GM12878 (cell line): ENCODE data around the gene DYNC2LI1. TPM values are rescaled to one million over a fixed set of nuclear protein-coding genes. Genes with fewer than 3 reads are reported as not detected.

Experiments
- ATAC-seq: fragments of 200-7000 bp; cut with Tn5 transposase; 3 replicates; pipeline ENCODE4 v1.9.1; 2020; ENCODE audit warnings: mild to moderate bottlenecking, moderate library complexity
- BruUV-seq: library from RNA; stranded (reverse); fragments of 400-500 nt; replicated peaks from 2 replicates; lab custom pipeline; 2021; lab: Mats Ljungman, UMichigan
- CTCF ChIA-PET: fragments of 300-600 bp; sonication (Branson Sonifier 250); formaldehyde crosslinking; extraction: SDS; loops from one replicate; lab custom pipeline; 2021; ENCODE audit warnings: inconsistent platforms; lab: Yijun Ruan, JAX
- POLR2A ChIA-PET: fragments of 350-600 bp; formaldehyde crosslinking; extraction: SDS; loops from one replicate; lab custom pipeline; 2021; ENCODE audit warnings: inconsistent platforms; lab: Charles Lee
- RAD21 ChIA-PET: fragments of 300-600 bp; sonication (Branson Sonifier 250); formaldehyde crosslinking; loops from one replicate; lab custom pipeline; 2023; ENCODE audit warnings: antibody characterized with exemption; ENCODE audit not compliant: unreplicated experiment; lab: Charles Lee
- SMC1A ChIA-PET: fragments of 300-600 bp; sonication (Branson Sonifier 250); formaldehyde crosslinking; loops from one replicate; lab custom pipeline; 2023; ENCODE audit not compliant: unreplicated experiment, uncharacterized antibody; lab: Charles Lee
- DNase-seq: peaks from one replicate; pipeline ENCODE4 v3.0.0-alpha.2; 2011; ENCODE audit warnings: low read depth, low spot score
- FAIRE-seq: peaks from 3 replicates; lab custom pipeline; 2011; peaks lifted over from hg19 to GRCh38; lab: Jason Lieb, UNC
- H2AFZ ChIP-seq: 2 replicates; pipeline ENCODE4 v1.6.0; 2011; ENCODE audit warnings: low read depth, low read length, control low read depth; ENCODE audit not compliant: control insufficient read depth
- H3K27ac ChIP-seq: 2 replicates; pipeline ENCODE4 v1.5.1; 2011; ENCODE audit warnings: control low read depth; ENCODE audit not compliant: control insufficient read depth, insufficient read depth
- H3K27me3 ChIP-seq, 2 experiments: replicated peaks in 1 of 2; 2 replicates each; pipeline versions ENCODE4 v1.6.0 to v1.6.1; 2011; ENCODE audit warnings: low read length in 1 of 2; ENCODE audit not compliant: control insufficient read depth in 2 of 2, insufficient read depth in 2 of 2
- H3K36me3 ChIP-seq, 2 experiments: 2 replicates each; pipeline ENCODE4 v1.5.1; 2011; ENCODE audit warnings: low read length in 1 of 2; ENCODE audit not compliant: control insufficient read depth in 2 of 2, insufficient read depth in 2 of 2
- H3K4me1 ChIP-seq: 2 replicates; pipeline ENCODE4 v1.6.1; 2011; ENCODE audit warnings: mild to moderate bottlenecking, low read length, moderate library complexity, mixed read lengths; ENCODE audit not compliant: control insufficient read depth, insufficient read depth
- H3K4me2 ChIP-seq: 2 replicates; pipeline ENCODE4 v1.6.0; 2011; ENCODE audit warnings: control low read depth; ENCODE audit not compliant: control insufficient read depth, insufficient read depth
- H3K4me3 ChIP-seq: fragments of 200-600 bp; sonication (generic); 2 replicates; pipeline ENCODE4 v1.5.1; 2016
- H3K79me2 ChIP-seq: 2 replicates; pipeline ENCODE4 v1.6.0; 2011; ENCODE audit warnings: low read length; ENCODE audit not compliant: control insufficient read depth, insufficient read depth
- H3K9ac ChIP-seq: 2 replicates; pipeline ENCODE4 v1.8.0; 2011; ENCODE audit warnings: low read length, control low read depth, mixed read lengths; ENCODE audit not compliant: control insufficient read depth, insufficient read depth
- H3K9me3 ChIP-seq: replicated peaks from 3 replicates; pipeline ENCODE4 v1.5.1; 2011; ENCODE audit warnings: mild to moderate bottlenecking, low read length; ENCODE audit not compliant: control insufficient read depth, insufficient read depth
- H4K20me1 ChIP-seq: 2 replicates; pipeline ENCODE4 v1.6.0; 2011; ENCODE audit not compliant: control insufficient read depth, insufficient read depth
- ELK1 ChIP-seq: IDR thresholded peaks from 2 replicates; pipeline ENCODE4 v1.6.1; 2012; ENCODE audit warnings: low read depth, low read length, improper control_type of control experiment
- HCFC1 ChIP-seq: fragments of 150-350 bp; IDR thresholded peaks from 2 replicates; pipeline ENCODE4 v1.6.1; 2014; ENCODE audit warnings: low read length
- IRF4 ChIP-seq: IDR thresholded peaks from 2 replicates; pipeline ENCODE4 v1.6.1; 2011; ENCODE audit warnings: low read depth, low read length
- LARP7 ChIP-seq: fragments of 450-650 bp; IDR thresholded peaks from 2 replicates; pipeline ENCODE4 v1.6.1; 2017; ENCODE audit warnings: mild to moderate bottlenecking
- POLR2AphosphoS2 ChIP-seq: IDR thresholded peaks from 2 replicates; pipeline ENCODE4 v1.6.1; 2011; ENCODE audit warnings: low read depth, mild to moderate bottlenecking, low read length, improper control_type of control experiment, moderate library complexity
- SMAD1 ChIP-seq: fragments of 450-650 bp; IDR thresholded peaks from 2 replicates; pipeline ENCODE4 v1.6.1; 2018; ENCODE audit warnings: mild to moderate bottlenecking, low read depth; ENCODE audit not compliant: partially characterized antibody
- SPI1 ChIP-seq: IDR thresholded peaks from 2 replicates; pipeline ENCODE4 v1.6.1; 2011; ENCODE audit warnings: low read depth, mild to moderate bottlenecking, low read length, moderate library complexity, borderline replicate concordance; ENCODE audit not compliant: insufficient read depth
- TCF12 ChIP-seq: IDR thresholded peaks from 2 replicates; pipeline ENCODE4 v1.6.1; 2011; ENCODE audit warnings: low read depth, mild to moderate bottlenecking, low read length
- ZNF207 ChIP-seq: fragments of 450-650 bp; IDR thresholded peaks from 2 replicates; pipeline ENCODE4 v1.6.1; 2014; ENCODE audit warnings: antibody characterized with exemption, mild to moderate bottlenecking, borderline replicate concordance
- ZNF384 ChIP-seq: IDR thresholded peaks from 2 replicates; pipeline ENCODE4 v1.6.1; 2012; ENCODE audit warnings: low read depth, mild to moderate bottlenecking, low read length, improper control_type of control experiment, borderline replicate concordance
- WGBS: methylation state at CpG from one replicate; pipeline ENCODE4 v1.1.6; 2016; ENCODE audit warnings: low lambda C conversion rate; ENCODE audit not compliant: insufficient replicate concordance, insufficient coverage; ENCODE audit errors: missing lambda C conversion rate; 5-methylcytosine and 5-hydroxymethylcytosine counted together
- in situ Hi-C: fragments of 300-500 bp; cut with MboI; formaldehyde crosslinking; loops from 9 replicates; pipeline ENCODE4 v1.14.3; 2018; ENCODE audit warnings: mixed read lengths
- intact Hi-C: fragments of 100-400 bp; cut with micrococcal nuclease; formaldehyde crosslinking; loops from one replicate; pipeline ENCODE4 v1.14.2; 2022; ENCODE audit not compliant: unreplicated experiment
- polyA plus RNA-seq, 11 experiments: library from polyadenylated mRNA; depleted of rRNA in 4 of 11; unstranded in 6 of 11; stranded (reverse) in 5 of 11; fragments of >200 nt; fragmentation: Nextera tagmentation in 4 of 11; fragmentation: Illumina TruSeq in 1 of 11; extraction: Ambion mirVana in 4 of 11; extraction: Trizol in 1 of 11; gene quantifications; 1 replicate in 1 of 11; 2 replicates in 10 of 11; pipeline versions ENCODE4 v1.2.1 to v1.2.3, GENCODE V29; 2011 to 2016; ENCODE audit warnings: inconsistent platforms in 2 of 11, missing spikeins in 2 of 11, low read depth in 1 of 11
- total RNA-seq, 4 experiments: library from RNA; depleted of rRNA in 3 of 4; stranded (reverse); fragments of >200 nt in 3 of 4; fragmentation: Illumina TruSeq in 1 of 4; extraction: Trizol in 1 of 4; gene quantifications; 2 replicates each; pipeline versions ENCODE4 v1.2.1 to v1.2.3, GENCODE V29; 2013 to 2021
- TF ChIP-seq, protein P1 (sequence below): IDR thresholded peaks from 2 replicates; pipeline ENCODE4 v1.6.1; 2012; ENCODE audit warnings: mild to moderate bottlenecking, low read depth, low read length

DYNC2LI1 gene
- total and polyA plus RNA-seq, 10 of the 15 experiments (the other 5 are each of a cell fraction or from before 2014, with no cell fraction given): 9.5 to 27.3 (median 19.3) TPM

GRCh38 chr2:43823751-43824150, 49.9 kb downstream of the DYNC2LI1 start:
- no peak overlapping the region for H3K4me2 ChIP-seq
- no peaks in the 10 kb centered on the region for H3K27me3 ChIP-seq
- intact Hi-C loops: no loop called here
- H3K79me2 ChIP-seq: no peaks in the 10 kb centered on the region
- 63% methylated on average over 11 of the region's 11 CpGs for WGBS
- in situ Hi-C loops: no loop called here
- ATAC-seq (no peak), FAIRE-seq (no peak), DNase-seq (no peak)
- no peaks in the 10 kb centered on the region for H4K20me1 ChIP-seq
- H3K4me3 ChIP-seq: no peak overlapping the region
- H3K36me3 ChIP-seq: no peaks in the 10 kb centered on the region
- ChIA-PET POLR2A (no interaction called here), RAD21 (no interaction called here), CTCF (no interaction called here), SMC1A (no interaction called here)
- TF ChIP-seq ELK1 (no peak), SPI1 (no peak), SMAD1 (no peak), ZNF384 (no peak), IRF4 (no peak), ZNF207 (no peak), HCFC1 (no peak), LARP7 (no peak), TCF12 (no peak), POLR2AphosphoS2 (no peak)
- TF ChIP-seq, protein P1, sequence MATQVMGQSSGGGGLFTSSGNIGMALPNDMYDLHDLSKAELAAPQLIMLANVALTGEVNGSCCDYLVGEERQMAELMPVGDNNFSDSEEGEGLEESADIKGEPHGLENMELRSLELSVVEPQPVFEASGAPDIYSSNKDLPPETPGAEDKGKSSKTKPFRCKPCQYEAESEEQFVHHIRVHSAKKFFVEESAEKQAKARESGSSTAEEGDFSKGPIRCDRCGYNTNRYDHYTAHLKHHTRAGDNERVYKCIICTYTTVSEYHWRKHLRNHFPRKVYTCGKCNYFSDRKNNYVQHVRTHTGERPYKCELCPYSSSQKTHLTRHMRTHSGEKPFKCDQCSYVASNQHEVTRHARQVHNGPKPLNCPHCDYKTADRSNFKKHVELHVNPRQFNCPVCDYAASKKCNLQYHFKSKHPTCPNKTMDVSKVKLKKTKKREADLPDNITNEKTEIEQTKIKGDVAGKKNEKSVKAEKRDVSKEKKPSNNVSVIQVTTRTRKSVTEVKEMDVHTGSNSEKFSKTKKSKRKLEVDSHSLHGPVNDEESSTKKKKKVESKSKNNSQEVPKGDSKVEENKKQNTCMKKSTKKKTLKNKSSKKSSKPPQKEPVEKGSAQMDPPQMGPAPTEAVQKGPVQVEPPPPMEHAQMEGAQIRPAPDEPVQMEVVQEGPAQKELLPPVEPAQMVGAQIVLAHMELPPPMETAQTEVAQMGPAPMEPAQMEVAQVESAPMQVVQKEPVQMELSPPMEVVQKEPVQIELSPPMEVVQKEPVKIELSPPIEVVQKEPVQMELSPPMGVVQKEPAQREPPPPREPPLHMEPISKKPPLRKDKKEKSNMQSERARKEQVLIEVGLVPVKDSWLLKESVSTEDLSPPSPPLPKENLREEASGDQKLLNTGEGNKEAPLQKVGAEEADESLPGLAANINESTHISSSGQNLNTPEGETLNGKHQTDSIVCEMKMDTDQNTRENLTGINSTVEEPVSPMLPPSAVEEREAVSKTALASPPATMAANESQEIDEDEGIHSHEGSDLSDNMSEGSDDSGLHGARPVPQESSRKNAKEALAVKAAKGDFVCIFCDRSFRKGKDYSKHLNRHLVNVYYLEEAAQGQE: no peak
- no peak overlapping the region for H2AFZ ChIP-seq
- no peaks in the 10 kb centered on the region for H3K4me1 ChIP-seq
- no peak overlapping the region for H3K27ac ChIP-seq
- no peak overlapping the region for H3K9ac ChIP-seq
- H3K9me3 ChIP-seq: no peaks in the 10 kb centered on the region
- no TSS peak for BruUV-seq
